HG02798 (cell line): Measurements from ENCODE around the gene MFAP4.

Experiments used
- ATAC-seq: cut with Tn5 transposase; IDR thresholded peaks from one replicate; pipeline ENCODE4 v1.9.1; 2021; ENCODE audit warnings: mild to moderate bottlenecking; ENCODE audit not compliant: unreplicated experiment, poor library complexity

The MFAP4 gene

GRCh38 chr17:19410875-19411620, 24.1 kb upstream of the MFAP4 start, which contains the start of gene RNF112:
RNF112 (plus strand) TSS chr17:19411232; CDS start chr17:19411409, 177 bp downstream.
- no peak for ATAC-seq

GRCh38 chr17:19410091-19410490, 23.1 kb upstream of the MFAP4 start:
- ATAC-seq = no peak

GRCh38 chr17:19409509-19409908, 22.5 kb upstream of the MFAP4 start:
- no peak for ATAC-seq

- no peak for ATAC-seq
These were observed 22.1 kb upstream of the MFAP4 start for GRCh38 chr17:19409066-19409465.

- no peak for ATAC-seq
These were observed 21.3 kb upstream of the MFAP4 start for GRCh38 chr17:19408346-19408710.

- no peak for ATAC-seq
These were observed 20.8 kb upstream of the MFAP4 start for GRCh38 chr17:19407601-19408345.

GRCh38 chr17:19405114-19405513, 18.1 kb upstream of the MFAP4 start:
- no peak for ATAC-seq

- no peak for ATAC-seq
These were observed 17.3 kb upstream of the MFAP4 start for GRCh38 chr17:19404264-19404663.

GRCh38 chr17:19403021-19403420, 16.0 kb upstream of the MFAP4 start:
- no peak for ATAC-seq

GRCh38 chr17:19402171-19402570, 15.2 kb upstream of the MFAP4 start:
- no peak for ATAC-seq

- no peak for ATAC-seq
These were observed 14.5 kb upstream of the MFAP4 start for GRCh38 chr17:19401321-19402010.

- no peak for ATAC-seq
These were observed 12.9 kb upstream of the MFAP4 start for GRCh38 chr17:19399750-19400450.

GRCh38 chr17:19398301-19399181, 11.6 kb upstream of the MFAP4 start:
- no peak for ATAC-seq

- no peak for ATAC-seq
These were observed 10.6 kb upstream of the MFAP4 start for GRCh38 chr17:19397556-19398041.

- ATAC-seq = no peak
These were observed 5.3 kb upstream of the MFAP4 start for GRCh38 chr17:19392303-19392702.

- no peak for ATAC-seq
These were observed 4.4 kb upstream of the MFAP4 start for GRCh38 chr17:19391432-19391831.

GRCh38 chr17:19390951-19391350, 4.0 kb upstream of the MFAP4 start:
- no peak for ATAC-seq

GRCh38 chr17:19388791-19389785, 2.1 kb upstream of the MFAP4 start:
- no peak for ATAC-seq
